NCI-H146 (cell line): ENCODE results near the gene PLSCR4.
"Not testable (repeated sequence)": the region's sequence is repeated elsewhere in the genome, so short reads cannot be mapped to it uniquely, and the experiment has no call there.

ENCODE experiments used
- DNase-seq: peaks from one replicate; lab custom pipeline; 2025; lab: John Stamatoyannopoulos, UW

PLSCR4 gene

DNA sequence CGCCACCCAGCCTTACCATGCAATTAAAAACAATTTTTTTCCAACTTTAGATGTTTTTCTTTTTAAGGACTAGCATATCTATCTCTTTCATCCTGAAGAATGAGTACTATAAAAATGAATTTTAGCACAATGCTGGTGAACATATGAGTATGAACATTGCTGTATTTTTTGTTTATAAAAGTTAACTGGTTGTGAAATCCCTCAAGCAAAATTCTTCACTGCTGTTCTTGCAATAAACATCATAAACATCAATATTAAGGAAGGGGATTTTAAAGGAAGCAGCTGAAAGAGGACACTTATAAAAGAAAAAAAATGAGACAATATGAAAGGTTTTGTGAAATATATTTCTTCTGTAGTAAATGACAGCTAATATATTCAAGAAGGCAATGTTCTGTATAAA lies 3.0 kb downstream of the PLSCR4 start:
- DNase-seq, result no peak

GRCh38 chr3:146246526-146246925 lies 4.4 kb downstream of the PLSCR4 start:
- no peak for DNase-seq

GRCh38 chr3:146243559-146243958 lies 7.3 kb downstream of the PLSCR4 start:
- no peak for DNase-seq

DNA sequence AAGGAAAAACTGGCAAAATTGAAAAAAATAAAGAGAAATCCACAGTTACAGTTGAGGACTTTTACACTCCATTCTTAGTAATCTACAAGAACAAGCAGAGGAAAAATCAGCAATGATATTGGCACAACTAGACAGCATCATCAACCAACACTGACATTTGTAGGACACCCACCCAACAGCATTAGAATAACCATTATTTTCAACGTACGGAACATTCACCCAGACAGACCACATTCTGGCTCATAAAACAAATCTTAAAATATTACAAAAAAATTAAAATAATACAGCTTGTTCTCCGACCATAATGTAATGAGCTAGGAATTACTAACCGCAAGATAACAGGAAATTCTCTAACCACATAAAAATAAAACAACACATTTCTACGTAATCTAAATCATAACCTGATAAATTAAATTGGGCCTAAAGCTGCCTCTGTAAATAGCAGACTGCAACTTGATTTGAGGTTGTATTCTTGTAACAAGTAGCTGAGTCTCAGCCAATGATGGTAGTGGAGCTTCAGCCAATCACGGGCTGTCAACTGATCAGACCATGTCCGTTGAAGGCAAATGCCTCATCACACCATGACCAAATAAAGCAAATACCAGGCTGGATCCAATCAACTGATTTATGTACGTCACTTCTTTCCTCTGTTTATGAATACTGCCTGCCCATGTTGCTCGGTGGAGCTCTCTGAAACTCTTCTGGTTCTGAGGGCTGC lies 9.2 kb downstream of the PLSCR4 start:
- no peak for DNase-seq

DNA sequence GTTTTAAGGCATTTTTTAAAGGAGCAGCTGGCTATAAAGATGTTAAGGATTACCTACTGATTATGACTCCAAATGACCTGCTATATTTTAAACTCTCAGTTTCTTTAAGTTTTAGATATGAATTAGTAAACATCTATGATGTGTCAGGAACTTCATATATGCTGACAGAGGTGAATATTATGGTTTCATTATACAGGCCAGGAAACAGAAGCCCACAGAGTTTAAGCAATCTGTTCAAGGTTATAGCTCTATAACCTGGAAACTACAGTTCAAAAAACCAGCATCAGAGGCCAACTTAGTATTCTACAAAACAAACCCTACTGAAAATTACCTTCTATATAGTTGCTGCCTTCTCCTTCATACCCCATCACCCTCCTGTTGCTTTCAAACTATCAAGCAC lies 17.4 kb downstream of the PLSCR4 start:
- DNase-seq, result no peak

DNA sequence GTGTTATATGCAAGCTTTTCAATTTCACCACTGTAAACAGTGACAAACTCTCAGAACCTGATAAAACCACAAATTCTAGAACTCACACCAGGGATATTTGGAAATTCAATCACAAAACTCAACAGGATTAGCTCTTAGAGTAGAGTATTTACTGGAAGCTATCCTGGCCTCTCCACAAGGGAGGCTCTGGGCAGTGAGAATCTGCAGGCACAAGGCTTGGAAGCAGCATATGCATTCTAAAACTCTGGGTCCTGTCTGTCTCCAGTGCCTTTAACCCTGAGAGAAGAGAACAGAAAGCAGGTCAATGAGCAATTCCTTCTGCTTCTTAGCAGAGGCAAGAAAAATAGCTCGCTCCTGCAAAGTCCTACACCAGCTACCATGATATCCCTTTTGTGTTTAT lies 23.4 kb downstream of the PLSCR4 start:
- DNase-seq, result no peak

DNA sequence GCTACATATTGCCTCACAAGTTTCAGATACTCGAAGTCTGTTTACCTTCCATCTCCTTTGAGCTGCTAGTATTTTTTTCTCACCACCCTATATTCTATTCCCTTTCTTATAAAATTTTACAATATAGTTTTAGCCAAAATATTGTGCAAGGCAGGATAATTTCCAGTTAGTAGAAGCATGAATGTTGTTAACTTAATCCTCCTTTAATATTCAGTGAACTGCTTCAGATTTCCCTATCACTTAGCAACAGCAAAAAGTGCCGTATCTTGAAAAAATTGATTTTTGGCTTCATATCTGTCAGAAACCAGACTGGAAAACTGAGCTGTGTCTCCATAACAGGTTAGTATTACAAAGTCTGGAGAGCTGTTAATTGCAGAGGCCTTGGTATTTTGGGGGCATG lies 24.0 kb downstream of the PLSCR4 start:
- DNase-seq, result no peak

- not testable (repeated sequence) for DNase-seq
These were observed 25.4 kb downstream of the PLSCR4 start for GRCh38 chr3:146225458-146225857.

DNA sequence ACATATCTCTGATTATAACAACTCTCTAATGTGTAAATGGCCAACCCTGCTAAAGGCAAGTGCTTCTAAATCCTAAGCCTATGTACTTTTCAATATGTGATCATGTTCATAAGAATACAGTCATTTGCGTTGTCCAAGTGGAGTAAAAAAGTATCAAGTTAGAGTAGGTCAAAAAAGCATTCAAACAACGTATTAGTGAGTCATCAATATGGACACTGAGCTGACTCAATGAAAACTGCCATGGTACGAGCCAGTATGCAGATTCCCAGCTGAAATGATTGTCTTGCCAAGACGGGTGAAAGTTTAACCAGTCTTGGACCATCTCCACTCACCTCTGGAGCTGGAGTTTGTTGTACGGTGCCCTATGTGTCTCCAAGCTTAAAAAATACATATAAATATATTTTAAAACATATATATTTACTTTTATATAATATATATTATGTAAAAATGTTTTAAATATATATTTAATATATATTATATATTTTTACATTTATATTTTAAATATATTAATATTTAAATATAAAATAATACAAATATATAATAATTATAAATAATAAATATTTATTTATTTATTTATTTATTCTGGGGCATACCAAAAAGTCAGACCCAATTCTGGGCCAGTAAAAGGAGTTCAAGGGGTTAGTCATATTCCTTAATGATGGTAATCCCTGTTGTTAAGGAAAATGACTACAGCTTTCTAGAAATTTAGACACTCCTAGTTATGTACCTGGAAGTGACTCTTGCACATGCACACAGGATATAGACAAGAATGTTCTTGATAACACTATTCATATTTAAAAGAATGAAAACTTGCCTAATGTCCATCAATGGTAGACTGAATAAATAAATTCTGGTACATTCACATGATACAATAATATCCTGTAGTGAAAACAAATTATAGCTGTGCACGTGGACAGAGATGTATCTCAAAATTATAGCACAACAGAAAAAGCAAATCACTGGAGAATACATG lies 27.2 kb downstream of the PLSCR4 start:
- DNase-seq, result no peak

DNA sequence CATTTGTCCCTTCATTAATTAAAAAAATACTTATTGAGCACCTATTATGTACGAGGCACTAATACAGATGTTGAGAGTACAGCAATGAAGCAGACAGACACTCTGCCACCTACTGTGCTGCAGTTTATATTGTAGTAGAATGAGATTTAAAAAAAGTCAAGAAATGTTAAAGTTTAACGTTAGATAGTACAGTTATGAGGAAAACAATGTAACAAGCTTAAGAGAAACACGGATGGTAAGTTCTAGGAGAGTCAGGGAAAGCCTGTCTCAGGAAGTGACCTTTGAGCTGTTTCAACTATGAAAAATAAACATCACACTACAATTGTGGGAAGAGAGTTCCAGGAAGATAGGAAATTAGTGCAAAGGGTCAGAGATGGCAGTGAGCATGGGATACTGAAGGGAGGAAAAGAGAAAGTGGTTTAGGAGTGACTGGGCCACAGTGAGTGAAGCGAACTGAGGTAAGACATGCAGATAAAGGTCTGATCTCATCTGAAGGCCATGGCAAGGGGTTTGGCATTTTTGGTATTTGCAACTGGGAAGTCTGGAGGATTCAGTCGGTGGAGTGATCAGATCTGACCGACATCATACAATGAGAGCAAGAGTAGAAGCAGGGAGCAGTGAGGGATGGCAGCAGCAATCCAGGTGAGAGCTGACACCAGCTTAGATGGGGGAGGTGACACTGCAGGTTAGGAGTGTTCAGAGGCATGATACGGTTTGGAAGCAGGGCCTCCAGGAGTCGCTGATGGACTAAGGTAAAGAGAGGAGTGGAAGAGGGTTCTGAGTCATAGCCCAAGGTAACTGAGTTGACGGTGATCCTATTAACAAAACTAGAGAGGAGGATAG lies 28.5 kb downstream of the PLSCR4 start:
- peak; percentile 50 for DNase-seq

- DNase-seq, result no peak
These were observed 29.6 kb downstream of the PLSCR4 start for GRCh38 chr3:146221276-146221675.

DNA sequence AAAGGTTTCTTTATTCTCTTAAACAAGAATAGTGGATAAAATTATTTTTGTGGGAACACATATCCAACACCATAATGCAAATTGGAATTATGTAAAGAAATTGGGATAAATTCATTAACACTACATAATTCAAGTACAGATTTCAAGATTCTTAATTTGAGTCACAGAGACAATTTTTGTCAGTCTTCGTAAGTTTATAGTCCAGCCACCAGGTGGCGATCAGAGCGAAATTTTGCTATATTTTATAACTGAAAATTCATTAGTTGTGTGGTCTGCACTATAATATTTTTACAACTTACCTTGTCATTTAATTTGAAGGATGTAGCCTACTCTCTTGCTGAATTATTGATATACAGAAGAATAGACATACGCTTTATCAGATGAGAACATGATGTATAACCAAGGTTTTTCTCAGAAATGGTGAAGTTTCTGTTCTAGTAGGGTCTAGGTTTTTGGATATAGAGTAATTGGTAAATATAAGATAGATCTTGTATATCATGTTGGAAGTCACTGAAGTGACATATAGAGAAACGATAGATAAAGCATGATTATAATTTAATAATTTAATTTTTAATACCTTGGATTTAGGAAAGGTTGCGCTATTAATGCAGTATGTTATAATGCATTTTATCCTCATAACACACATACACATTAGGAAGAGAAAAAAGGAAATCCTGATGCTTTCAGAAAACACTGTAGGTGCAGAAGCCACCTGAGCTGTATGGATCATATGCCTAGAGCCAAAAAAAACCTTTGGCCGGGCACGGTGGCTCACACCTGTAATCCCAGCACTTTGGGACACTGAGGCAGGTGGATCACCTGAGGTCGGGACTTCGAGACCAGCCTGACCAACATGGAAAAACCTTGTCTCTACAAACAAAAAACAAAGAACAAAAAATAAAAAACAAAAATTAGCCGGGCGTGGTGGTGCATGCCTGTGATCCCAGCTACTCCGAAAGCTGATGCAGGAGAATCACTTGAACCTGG lies 31.7 kb downstream of the PLSCR4 start:
- peak; percentile 29 for DNase-seq

GRCh38 chr3:146217324-146217723 lies 33.6 kb downstream of the PLSCR4 start:
- DNase-seq, result no peak

DNA sequence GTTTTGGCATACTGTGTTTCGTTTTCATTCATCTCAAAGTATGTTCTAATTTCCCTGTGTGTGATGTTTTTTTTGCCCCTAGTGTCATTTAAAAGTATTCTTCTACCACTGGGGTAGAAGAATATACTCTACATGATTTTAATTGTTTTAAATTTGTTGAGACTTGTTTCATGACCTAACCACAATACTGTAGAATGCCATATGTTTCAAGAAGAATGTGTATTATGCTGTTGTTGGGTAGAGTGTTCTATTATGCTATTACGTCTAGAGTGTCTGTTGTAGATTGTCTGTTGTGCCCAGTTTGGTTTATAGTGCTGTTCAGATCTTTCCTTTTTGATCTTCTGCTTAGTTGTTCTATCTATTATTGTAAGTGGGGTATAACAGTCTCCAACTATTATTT lies 36.4 kb downstream of the PLSCR4 start:
- DNase-seq, result no peak

GRCh38 chr3:146209371-146209770 lies 41.5 kb downstream of the PLSCR4 start:
- no peak for DNase-seq

DNA sequence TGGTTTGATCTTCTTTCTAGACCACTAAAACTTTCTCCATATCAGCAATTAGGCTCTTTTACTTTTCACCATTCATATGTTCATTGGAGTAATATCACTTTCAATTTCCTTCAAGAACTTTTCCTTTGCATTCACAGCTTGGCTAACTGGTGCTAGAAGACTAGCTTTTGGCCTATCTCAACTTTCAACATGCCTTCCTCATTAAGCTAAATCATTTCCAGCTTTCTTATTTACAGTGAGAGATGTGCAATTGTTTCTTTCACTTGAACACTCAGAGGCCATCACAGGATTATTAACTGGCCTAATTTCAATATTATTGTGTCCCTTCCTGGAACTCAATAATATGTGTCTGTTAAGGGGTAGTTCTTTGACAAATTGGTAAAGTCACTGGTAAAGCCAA lies 47.1 kb downstream of the PLSCR4 start:
- DNase-seq, result no peak

- DNase-seq, result no peak
These were observed 50.3 kb downstream of the PLSCR4 start for GRCh38 chr3:146200461-146201220.

DNA sequence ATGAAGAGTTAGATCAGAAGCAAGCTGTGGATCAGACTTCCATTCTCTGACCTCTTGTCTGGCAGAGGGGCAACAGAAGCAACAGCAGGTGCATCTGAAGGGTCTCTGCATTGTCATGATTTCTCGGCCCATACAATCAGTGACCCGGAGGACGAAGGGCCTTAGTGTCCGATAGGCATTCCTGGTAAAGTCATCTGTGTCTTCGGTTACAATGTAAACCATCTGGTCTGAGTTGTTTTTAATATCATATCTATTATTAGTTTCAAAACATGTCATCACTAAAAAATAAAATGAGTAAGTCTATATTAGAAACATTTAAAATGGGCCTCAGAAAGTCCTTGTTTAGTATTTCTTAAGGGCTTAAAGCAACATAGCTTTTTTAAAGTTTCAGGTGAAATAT lies 51.1 kb downstream of the PLSCR4 start:
- no peak for DNase-seq

DNA sequence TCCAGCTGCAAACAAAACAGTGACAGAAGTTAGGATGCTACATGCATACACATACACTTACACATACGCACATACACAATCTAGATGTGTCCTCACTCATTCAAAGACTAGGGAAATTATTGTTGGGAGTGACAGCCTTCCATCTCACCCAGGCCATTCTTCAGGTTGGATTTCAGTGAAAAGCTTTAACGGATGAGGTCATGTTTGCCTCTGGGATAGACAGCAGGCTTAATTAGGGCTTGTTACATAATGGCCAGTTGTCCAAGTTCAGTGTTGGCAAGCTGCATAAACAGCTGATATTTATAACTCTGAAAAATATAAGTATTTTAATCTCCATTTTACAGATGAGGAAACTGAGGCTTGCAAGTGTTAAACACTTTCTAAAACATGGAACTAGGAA lies 54.1 kb downstream of the PLSCR4 start:
- DNase-seq, result peak; percentile 9

DNA sequence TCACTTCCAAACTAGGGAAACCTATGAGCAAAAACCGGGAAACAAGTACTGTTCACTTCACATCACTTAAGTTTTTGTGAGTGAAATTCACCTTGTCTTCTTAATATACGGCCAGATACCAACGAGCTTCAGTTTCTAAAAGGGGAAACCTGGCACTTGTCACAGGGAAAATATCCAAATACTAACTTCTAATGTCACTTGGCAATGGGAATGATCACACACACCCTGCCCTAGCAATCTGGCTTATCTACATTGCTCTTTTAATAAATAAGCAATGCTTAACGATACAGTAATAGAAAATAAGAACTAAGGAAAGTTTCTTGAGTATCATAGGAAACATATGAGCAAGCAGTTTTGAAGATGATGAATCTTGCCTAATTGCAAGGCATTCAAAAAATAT lies 55.3 kb downstream of the PLSCR4 start:
- no peak for DNase-seq
